ENCODE results near the gene FNBP1.

DNA sequence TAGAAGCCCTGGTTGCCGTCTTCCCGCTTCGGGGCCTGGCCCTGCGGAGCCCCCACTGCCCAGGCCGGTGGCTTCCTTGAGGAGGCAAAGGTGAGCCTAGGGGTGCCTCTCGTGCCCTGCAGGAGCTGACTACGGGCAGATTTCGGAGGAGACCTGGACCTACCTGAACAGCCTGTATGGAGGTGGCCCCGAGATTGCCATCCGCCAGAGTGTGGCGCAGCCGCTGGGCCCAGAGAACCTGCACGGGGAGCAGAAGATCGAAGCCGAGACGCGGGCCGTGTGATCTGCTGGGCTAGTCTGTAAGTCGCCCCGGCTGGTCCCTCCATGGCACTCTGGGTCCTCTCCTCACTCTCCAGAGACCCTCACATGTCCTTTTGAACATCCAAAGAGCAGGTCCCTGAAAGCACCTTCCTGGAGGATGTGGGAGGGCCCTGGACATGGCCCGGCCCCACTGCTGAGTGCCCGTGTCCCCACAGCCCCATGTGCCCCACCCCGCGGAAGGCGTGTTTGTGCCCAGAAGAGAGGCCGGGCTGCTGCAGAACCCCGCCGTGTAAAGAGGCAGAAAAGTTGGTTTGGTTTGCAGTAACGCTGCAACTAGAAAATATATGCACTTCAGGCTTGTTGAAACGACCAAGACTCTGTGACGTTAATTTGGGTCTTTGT, 162.9 kb downstream of the FNBP1 start:
- TF ChIP-seq, protein P1, sequence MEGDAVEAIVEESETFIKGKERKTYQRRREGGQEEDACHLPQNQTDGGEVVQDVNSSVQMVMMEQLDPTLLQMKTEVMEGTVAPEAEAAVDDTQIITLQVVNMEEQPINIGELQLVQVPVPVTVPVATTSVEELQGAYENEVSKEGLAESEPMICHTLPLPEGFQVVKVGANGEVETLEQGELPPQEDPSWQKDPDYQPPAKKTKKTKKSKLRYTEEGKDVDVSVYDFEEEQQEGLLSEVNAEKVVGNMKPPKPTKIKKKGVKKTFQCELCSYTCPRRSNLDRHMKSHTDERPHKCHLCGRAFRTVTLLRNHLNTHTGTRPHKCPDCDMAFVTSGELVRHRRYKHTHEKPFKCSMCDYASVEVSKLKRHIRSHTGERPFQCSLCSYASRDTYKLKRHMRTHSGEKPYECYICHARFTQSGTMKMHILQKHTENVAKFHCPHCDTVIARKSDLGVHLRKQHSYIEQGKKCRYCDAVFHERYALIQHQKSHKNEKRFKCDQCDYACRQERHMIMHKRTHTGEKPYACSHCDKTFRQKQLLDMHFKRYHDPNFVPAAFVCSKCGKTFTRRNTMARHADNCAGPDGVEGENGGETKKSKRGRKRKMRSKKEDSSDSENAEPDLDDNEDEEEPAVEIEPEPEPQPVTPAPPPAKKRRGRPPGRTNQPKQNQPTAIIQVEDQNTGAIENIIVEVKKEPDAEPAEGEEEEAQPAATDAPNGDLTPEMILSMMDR (IDR thresholded peaks at IDR 0.05; ENCODE audit: low read length), result no peak
- TF ChIP-seq EZH2 (optimal IDR thresholded peaks at IDR 0.05; ENCODE audit: low read depth, low read length) (no peak), EZH2phosphoT487 (IDR thresholded peaks at IDR 0.05; ENCODE audit: low read length) (no peak)
